HepG2 (cell line): ENCODE data around the gene OXSM. TPM values are rescaled to one million over a fixed set of nuclear protein-coding genes. Genes with fewer than 3 reads are reported as not detected.

Source experiments
- AGO2 ChIP-seq: fragments of 200-400 bp; formaldehyde crosslinking; optimal IDR thresholded peaks from 2 replicates; pipeline ENCODE3; 2017; ENCODE audit warnings: mild to moderate bottlenecking, low read depth, low read length, moderate library complexity
- CBX2 ChIP-seq, 2 experiments: fragments of 200-600 bp in 1 of 2; sonication (generic); formaldehyde crosslinking in 1 of 2; IDR thresholded peaks; 2 replicates each; pipeline versions ENCODE4 v1.7.0 to v1.8.1; 2018 to 2022; ENCODE audit warnings: low read depth in 2 of 2, low read length in 1 of 2, mild to moderate bottlenecking in 1 of 2, missing genetic modification reagents in 1 of 2
- DNMT1 ChIP-seq: sonication (generic); formaldehyde crosslinking; IDR thresholded peaks from 2 replicates; pipeline ENCODE4 v1.5.1; 2020; ENCODE audit warnings: mild to moderate bottlenecking, missing genetic modification reagents
- FOXK1 ChIP-seq: sonication (generic); formaldehyde crosslinking; IDR thresholded peaks from 2 replicates; pipeline ENCODE4 v1.4.0; 2020; ENCODE audit warnings: low read depth, missing genetic modification reagents, borderline replicate concordance
- GZF1 ChIP-seq: sonication (generic); formaldehyde crosslinking; IDR thresholded peaks from 2 replicates; pipeline ENCODE4 v1.5.1; 2020; ENCODE audit warnings: mild to moderate bottlenecking, missing genetic modification reagents
- ISL2 ChIP-seq: sonication (generic); formaldehyde crosslinking; IDR thresholded peaks from 2 replicates; pipeline ENCODE4 v1.5.0; 2020; ENCODE audit warnings: missing genetic modification reagents
- JDP2 ChIP-seq: sonication (generic); formaldehyde crosslinking; IDR thresholded peaks from 2 replicates; pipeline ENCODE4 v1.8.1; 2022; ENCODE audit warnings: missing genetic modification reagents, borderline replicate concordance
- MAFF ChIP-seq: IDR thresholded peaks from 2 replicates; pipeline ENCODE4 v1.6.1; 2011; ENCODE audit warnings: low read depth, low read length, improper control_type of control experiment
- MYC ChIP-seq: sonication (generic); formaldehyde crosslinking; IDR thresholded peaks from 2 replicates; pipeline ENCODE4 v1.9.0; 2021; ENCODE audit warnings: missing genetic modification reagents, borderline replicate concordance
- NR3C1 ChIP-seq: sonication (generic); formaldehyde crosslinking; IDR thresholded peaks from 2 replicates; pipeline ENCODE4 v1.4.0; 2020; ENCODE audit warnings: missing genetic modification reagents
- PPARG ChIP-seq: conservative IDR thresholded peaks from 2 replicates; pipeline ENCODE4 v1.6.1; 2016; ENCODE audit warnings: missing biosample characterization, missing genetic modification reagents
- SCMH1 ChIP-seq: sonication (generic); formaldehyde crosslinking; IDR thresholded peaks from 2 replicates; pipeline ENCODE4 v1.9.0; 2021; ENCODE audit warnings: missing genetic modification reagents, mild to moderate bottlenecking, borderline replicate concordance
- ZBTB1 ChIP-seq: sonication (generic); formaldehyde crosslinking; IDR thresholded peaks from 2 replicates; pipeline ENCODE4 v1.4.0; 2020; ENCODE audit warnings: missing genetic modification reagents, borderline replicate concordance
- ZNF317 ChIP-seq: sonication (generic); formaldehyde crosslinking; IDR thresholded peaks from 2 replicates; pipeline ENCODE4 v1.5.0; 2020; ENCODE audit warnings: mild to moderate bottlenecking, missing genetic modification reagents
- polyA plus RNA-seq, 8 experiments: library from polyadenylated mRNA; depleted of rRNA in 3 of 8; stranded (reverse) in 7 of 8; unstranded in 1 of 8; fragments of >200 nt; fragmentation: Illumina TruSeq in 4 of 8; extraction: Trizol in 4 of 8; gene quantifications; 2 replicates each; pipeline versions ENCODE4 v1.2.1 to v1.2.3, GENCODE V29; 2011 to 2016; ENCODE audit warnings: low read depth in 4 of 8, missing spikeins in 1 of 8, mixed read lengths in 1 of 8; ENCODE audit not compliant: insufficient read depth in 1 of 8
- total RNA-seq, 5 experiments: library from RNA; depleted of rRNA; stranded (reverse); fragments of >200 nt; fragmentation: Illumina TruSeq; extraction: Trizol; gene quantifications; 2 replicates each; pipeline ENCODE4 v1.2.3, GENCODE V29; 2016; ENCODE audit warnings: low read depth in 1 of 5
- TF ChIP-seq, protein P1 (sequence below): sonication (generic); formaldehyde crosslinking; IDR thresholded peaks from 2 replicates; pipeline ENCODE4 v1.4.0; 2020; ENCODE audit warnings: missing genetic modification reagents
- TF ChIP-seq, protein P2 (sequence below): sonication (generic); formaldehyde crosslinking; IDR thresholded peaks from 2 replicates; pipeline ENCODE4 v1.4.0; 2020; ENCODE audit warnings: missing genetic modification reagents, borderline replicate concordance
- TF ChIP-seq, protein P3 (sequence below): IDR thresholded peaks from 2 replicates; pipeline ENCODE4 v1.6.1; 2016; ENCODE audit warnings: low read depth, borderline replicate concordance
- TF ChIP-seq, protein P4 (sequence below): sonication (generic); formaldehyde crosslinking; conservative IDR thresholded peaks from 2 replicates; pipeline ENCODE4 v1.4.0; 2020; ENCODE audit warnings: missing genetic modification reagents
- TF ChIP-seq, protein P5 (sequence below): IDR thresholded peaks from 2 replicates; pipeline ENCODE4 v1.6.1; 2016; ENCODE audit warnings: missing genetic modification reagents, missing compliant biosample characterization

The OXSM gene
- total and polyA plus RNA-seq, 2 of the 13 experiments (the other 11 are each of a cell fraction or from before 2014, with no cell fraction given): 18.2 to 34.4 TPM

DNA sequence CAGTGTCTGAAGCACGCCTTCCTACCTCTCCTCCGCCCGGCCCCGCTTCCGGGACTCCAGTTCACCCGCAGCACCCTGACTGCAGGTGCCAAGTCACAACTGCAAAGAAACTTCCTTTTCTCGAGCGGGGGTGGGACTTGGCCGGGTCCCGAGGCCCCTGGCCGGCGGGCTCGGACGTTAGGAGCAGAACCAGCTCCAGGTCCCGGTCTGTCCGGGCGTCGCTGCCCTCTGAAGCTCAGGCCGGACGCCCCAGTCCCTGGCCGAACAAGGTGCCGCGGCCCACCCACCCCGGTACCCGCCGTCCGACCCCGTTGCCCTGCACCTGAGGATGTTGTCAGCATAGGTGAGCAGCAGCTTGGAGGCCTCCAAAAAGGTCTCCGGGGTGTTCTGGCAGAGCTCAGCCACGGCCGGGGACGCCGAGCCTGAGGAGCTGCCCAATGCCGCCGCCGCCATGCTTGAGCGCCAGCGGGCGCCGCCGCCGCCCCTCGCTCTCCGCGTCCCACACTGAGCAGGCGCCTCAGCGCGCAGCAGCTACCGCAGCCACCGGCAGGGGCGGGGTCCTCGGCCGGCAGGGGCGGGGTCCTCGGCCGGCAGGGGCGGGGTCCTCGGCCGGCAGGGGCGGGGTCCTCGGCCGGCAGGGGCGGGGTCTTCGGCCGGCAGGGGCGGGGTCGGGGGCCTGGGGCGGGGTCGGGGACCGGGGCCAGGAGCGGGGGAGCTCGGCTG lies 6.8 kb upstream of the OXSM start, which contains the start of gene NGLY1 (continued):
- TF ChIP-seq, protein P1, sequence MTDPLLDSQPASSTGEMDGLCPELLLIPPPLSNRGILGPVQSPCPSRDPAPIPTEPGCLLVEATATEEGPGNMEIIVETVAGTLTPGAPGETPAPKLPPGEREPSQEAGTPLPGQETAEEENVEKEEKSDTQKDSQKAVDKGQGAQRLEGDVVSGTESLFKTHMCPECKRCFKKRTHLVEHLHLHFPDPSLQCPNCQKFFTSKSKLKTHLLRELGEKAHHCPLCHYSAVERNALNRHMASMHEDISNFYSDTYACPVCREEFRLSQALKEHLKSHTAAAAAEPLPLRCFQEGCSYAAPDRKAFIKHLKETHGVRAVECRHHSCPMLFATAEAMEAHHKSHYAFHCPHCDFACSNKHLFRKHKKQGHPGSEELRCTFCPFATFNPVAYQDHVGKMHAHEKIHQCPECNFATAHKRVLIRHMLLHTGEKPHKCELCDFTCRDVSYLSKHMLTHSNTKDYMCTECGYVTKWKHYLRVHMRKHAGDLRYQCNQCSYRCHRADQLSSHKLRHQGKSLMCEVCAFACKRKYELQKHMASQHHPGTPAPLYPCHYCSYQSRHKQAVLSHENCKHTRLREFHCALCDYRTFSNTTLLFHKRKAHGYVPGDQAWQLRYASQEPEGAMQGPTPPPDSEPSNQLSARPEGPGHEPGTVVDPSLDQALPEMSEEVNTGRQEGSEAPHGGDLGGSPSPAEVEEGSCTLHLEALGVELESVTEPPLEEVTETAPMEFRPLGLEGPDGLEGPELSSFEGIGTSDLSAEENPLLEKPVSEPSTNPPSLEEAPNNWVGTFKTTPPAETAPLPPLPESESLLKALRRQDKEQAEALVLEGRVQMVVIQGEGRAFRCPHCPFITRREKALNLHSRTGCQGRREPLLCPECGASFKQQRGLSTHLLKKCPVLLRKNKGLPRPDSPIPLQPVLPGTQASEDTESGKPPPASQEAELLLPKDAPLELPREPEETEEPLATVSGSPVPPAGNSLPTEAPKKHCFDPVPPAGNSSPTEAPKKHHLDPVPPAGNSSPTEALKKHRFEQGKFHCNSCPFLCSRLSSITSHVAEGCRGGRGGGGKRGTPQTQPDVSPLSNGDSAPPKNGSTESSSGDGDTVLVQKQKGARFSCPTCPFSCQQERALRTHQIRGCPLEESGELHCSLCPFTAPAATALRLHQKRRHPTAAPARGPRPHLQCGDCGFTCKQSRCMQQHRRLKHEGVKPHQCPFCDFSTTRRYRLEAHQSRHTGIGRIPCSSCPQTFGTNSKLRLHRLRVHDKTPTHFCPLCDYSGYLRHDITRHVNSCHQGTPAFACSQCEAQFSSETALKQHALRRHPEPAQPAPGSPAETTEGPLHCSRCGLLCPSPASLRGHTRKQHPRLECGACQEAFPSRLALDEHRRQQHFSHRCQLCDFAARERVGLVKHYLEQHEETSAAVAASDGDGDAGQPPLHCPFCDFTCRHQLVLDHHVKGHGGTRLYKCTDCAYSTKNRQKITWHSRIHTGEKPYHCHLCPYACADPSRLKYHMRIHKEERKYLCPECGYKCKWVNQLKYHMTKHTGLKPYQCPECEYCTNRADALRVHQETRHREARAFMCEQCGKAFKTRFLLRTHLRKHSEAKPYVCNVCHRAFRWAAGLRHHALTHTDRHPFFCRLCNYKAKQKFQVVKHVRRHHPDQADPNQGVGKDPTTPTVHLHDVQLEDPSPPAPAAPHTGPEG: 0 out of 2 replicates have a peak, but pooled peaks have one; percentile 27
- no peak for TF ChIP-seq DNMT1 (CRISPR knock-in tag)
- TF ChIP-seq JDP2 (CRISPR knock-in tag): no peak
- no peak for TF ChIP-seq FOXK1 (CRISPR knock-in tag)
- TF ChIP-seq ISL2 (CRISPR knock-in tag): 0 out of 2 replicates have a peak, but pooled peaks have one; percentile 25
- no peak for TF ChIP-seq ZBTB1 (CRISPR knock-in tag)
- no peak for TF ChIP-seq ZNF317 (CRISPR knock-in tag)
- no peak for TF ChIP-seq PPARG (CRISPR knock-in tag)
- TF ChIP-seq MAFF: no peak
- TF ChIP-seq SCMH1 (CRISPR knock-in tag): no peak
- TF ChIP-seq, protein P2, sequence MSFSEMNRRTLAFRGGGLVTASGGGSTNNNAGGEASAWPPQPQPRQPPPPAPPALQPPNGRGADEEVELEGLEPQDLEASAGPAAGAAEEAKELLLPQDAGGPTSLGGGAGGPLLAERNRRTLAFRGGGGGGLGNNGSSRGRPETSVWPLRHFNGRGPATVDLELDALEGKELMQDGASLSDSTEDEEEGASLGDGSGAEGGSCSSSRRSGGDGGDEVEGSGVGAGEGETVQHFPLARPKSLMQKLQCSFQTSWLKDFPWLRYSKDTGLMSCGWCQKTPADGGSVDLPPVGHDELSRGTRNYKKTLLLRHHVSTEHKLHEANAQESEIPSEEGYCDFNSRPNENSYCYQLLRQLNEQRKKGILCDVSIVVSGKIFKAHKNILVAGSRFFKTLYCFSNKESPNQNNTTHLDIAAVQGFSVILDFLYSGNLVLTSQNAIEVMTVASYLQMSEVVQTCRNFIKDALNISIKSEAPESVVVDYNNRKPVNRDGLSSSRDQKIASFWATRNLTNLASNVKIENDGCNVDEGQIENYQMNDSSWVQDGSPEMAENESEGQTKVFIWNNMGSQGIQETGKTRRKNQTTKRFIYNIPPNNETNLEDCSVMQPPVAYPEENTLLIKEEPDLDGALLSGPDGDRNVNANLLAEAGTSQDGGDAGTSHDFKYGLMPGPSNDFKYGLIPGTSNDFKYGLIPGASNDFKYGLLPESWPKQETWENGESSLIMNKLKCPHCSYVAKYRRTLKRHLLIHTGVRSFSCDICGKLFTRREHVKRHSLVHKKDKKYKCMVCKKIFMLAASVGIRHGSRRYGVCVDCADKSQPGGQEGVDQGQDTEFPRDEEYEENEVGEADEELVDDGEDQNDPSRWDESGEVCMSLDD (CRISPR knock-in tag): no peak
- TF ChIP-seq, protein P3, sequence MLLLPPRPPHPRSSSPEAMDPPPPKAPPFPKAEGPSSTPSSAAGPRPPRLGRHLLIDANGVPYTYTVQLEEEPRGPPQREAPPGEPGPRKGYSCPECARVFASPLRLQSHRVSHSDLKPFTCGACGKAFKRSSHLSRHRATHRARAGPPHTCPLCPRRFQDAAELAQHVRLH (CRISPR knock-in tag): no peak
- peak; percentile 70 for TF ChIP-seq AGO2
- TF ChIP-seq CBX2 (IDR thresholded peaks at IDR 0.05; ENCODE audit: low read depth, low read length): no peak
- TF ChIP-seq CBX2 (CRISPR knock-in tag; IDR thresholded peaks at IDR 0.05; ENCODE audit: low read depth): no peak
- TF ChIP-seq NR3C1 (CRISPR knock-in tag): no peak
- no peak for TF ChIP-seq GZF1
- TF ChIP-seq, protein P4, sequence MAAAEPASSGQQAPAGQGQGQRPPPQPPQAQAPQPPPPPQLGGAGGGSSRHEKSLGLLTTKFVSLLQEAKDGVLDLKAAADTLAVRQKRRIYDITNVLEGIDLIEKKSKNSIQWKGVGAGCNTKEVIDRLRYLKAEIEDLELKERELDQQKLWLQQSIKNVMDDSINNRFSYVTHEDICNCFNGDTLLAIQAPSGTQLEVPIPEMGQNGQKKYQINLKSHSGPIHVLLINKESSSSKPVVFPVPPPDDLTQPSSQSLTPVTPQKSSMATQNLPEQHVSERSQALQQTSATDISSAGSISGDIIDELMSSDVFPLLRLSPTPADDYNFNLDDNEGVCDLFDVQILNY: no peak; the same call in 1 of the 2 replicates
- peak; percentile 69 for TF ChIP-seq MYC (CRISPR knock-in tag)
- TF ChIP-seq, protein P5, sequence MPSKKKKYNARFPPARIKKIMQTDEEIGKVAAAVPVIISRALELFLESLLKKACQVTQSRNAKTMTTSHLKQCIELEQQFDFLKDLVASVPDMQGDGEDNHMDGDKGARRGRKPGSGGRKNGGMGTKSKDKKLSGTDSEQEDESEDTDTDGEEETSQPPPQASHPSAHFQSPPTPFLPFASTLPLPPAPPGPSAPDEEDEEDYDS (CRISPR knock-in tag): no peak; the same call in 1 of the 2 replicates
